K562 (cell line): ENCODE results near the gene MPI. TPM values are rescaled to one million over a fixed set of nuclear protein-coding genes. Genes with fewer than 3 reads are reported as not detected.
A peak's percentile ranks its signal among the peaks of the same experiment; 100 is the strongest.

Experiments used
- BACH1 ChIP-seq: fragments of 200-800 bp; sonication (Bioruptor generic); IDR thresholded peaks from 2 replicates; pipeline ENCODE4 v1.6.1; 2016; ENCODE audit warnings: missing genetic modification characterization, missing compliant biosample characterization
- DNMT1 ChIP-seq: fragments of 450-650 bp; IDR thresholded peaks from 2 replicates; pipeline ENCODE4 v1.6.1; 2016; ENCODE audit warnings: antibody characterized with exemption, mild to moderate bottlenecking
- E2F6 ChIP-seq, 2 experiments: IDR thresholded peaks; 2 replicates each; pipeline ENCODE4 v1.6.1; 2011; ENCODE audit warnings: borderline replicate concordance in 1 of 2, control low read depth in 1 of 2, low read depth in 1 of 2, low read length in 1 of 2, mild to moderate bottlenecking in 1 of 2, mixed read lengths in 1 of 2, moderate library complexity in 1 of 2; ENCODE audit not compliant: insufficient read depth in 1 of 2, insufficient read length in 1 of 2, poor library complexity in 1 of 2, severe bottlenecking in 1 of 2; ENCODE audit errors: extremely low read depth in 1 of 2
- EP400 ChIP-seq: fragments of 450-650 bp; IDR thresholded peaks from 2 replicates; pipeline ENCODE4 v1.6.1; 2017; ENCODE audit warnings: antibody characterized with exemption, mild to moderate bottlenecking, moderate library complexity
- ETV1 ChIP-seq: fragments of 450-650 bp; conservative IDR thresholded peaks from 2 replicates; pipeline ENCODE4 v1.6.1; 2016; ENCODE audit warnings: missing genetic modification characterization, control low read depth, low read depth, missing compliant biosample characterization
- FUS ChIP-seq: fragments of 200-400 bp; formaldehyde crosslinking; optimal IDR thresholded peaks from 2 replicates; pipeline ENCODE3; 2017; ENCODE audit warnings: low read depth, low read length
- GABPA ChIP-seq: fragments of 200-800 bp; sonication (Bioruptor generic); conservative IDR thresholded peaks from 2 replicates; pipeline ENCODE4 v1.6.1; 2016; ENCODE audit warnings: low read depth, missing genetic modification characterization, missing compliant biosample characterization
- MBD1 ChIP-seq: fragments of 250-450 bp; sonication (Bioruptor Pico); IDR thresholded peaks from 2 replicates; pipeline ENCODE4 v1.8.0; 2022; ENCODE audit warnings: inconsistent platforms
- NFE2 ChIP-seq: IDR thresholded peaks from 2 replicates; pipeline ENCODE4 v1.6.1; 2014; ENCODE audit warnings: antibody characterized with exemption, low read depth
- RNF219 ChIP-seq: fragments of 250-450 bp; sonication (Bioruptor Pico); IDR thresholded peaks from 2 replicates; pipeline ENCODE4 v1.5.0; 2022; ENCODE audit warnings: mild to moderate bottlenecking
- SAP30 ChIP-seq: fragments of 200-600 bp; sonication (generic); IDR thresholded peaks from 2 replicates; pipeline ENCODE4 v1.6.1; 2012; ENCODE audit warnings: borderline replicate concordance, low read depth, mild to moderate bottlenecking, moderate library complexity, low read length, control low read depth, inconsistent platforms; ENCODE audit not compliant: insufficient read depth, poor library complexity, severe bottlenecking
- SMAD2 ChIP-seq: fragments of 150-350 bp; IDR thresholded peaks from 2 replicates; pipeline ENCODE4 v1.6.1; 2014; ENCODE audit warnings: low read depth, mild to moderate bottlenecking, low read length
- SMARCA4 ChIP-seq: fragments of 450-650 bp; IDR thresholded peaks from 2 replicates; pipeline ENCODE4 v1.6.1; 2016
- SMARCC2 ChIP-seq: fragments of 450-650 bp; IDR thresholded peaks from 2 replicates; pipeline ENCODE4 v1.6.1; 2017; ENCODE audit warnings: antibody characterized with exemption, moderate library complexity, mild to moderate bottlenecking, low read depth
- TCF7L2 ChIP-seq: fragments of 150-350 bp; IDR thresholded peaks from 2 replicates; pipeline ENCODE4 v1.6.1; 2016; ENCODE audit warnings: low read depth, mild to moderate bottlenecking, low read length, moderate library complexity
- UBTF ChIP-seq, 2 experiments: IDR thresholded peaks; 2 replicates each; pipeline ENCODE4 v1.6.1; 2012; ENCODE audit warnings: improper control_type of control experiment in 2 of 2, low read depth in 2 of 2, low read length in 2 of 2, borderline replicate concordance in 1 of 2
- XRCC5 ChIP-seq: fragments of 200-400 bp; formaldehyde crosslinking; IDR thresholded peaks from 2 replicates; pipeline ENCODE4 v1.6.1; 2017; ENCODE audit warnings: low read depth, mild to moderate bottlenecking, low read length
- ZKSCAN8 ChIP-seq: fragments of 200-800 bp; sonication (Bioruptor generic); IDR thresholded peaks from 2 replicates; pipeline ENCODE4 v1.6.1; 2016; ENCODE audit warnings: missing genetic modification characterization, missing compliant biosample characterization
- ZNF143 ChIP-seq: sonication (generic); formaldehyde crosslinking; IDR thresholded peaks from 2 replicates; pipeline ENCODE4 v1.9.0; 2022; ENCODE audit warnings: mild to moderate bottlenecking, missing genetic modification reagents
- ZNF212 ChIP-seq: fragments of 450-650 bp; formaldehyde crosslinking; IDR thresholded peaks from 2 replicates; pipeline ENCODE4 v1.4.0; 2020; ENCODE audit warnings: mild to moderate bottlenecking
- ZNF41 ChIP-seq: fragments of 250-450 bp; sonication (Bioruptor Pico); conservative IDR thresholded peaks from 2 replicates; pipeline ENCODE4 v1.4.0; 2020; ENCODE audit warnings: mild to moderate bottlenecking
- polyA plus RNA-seq, 8 experiments: library from polyadenylated mRNA; depleted of rRNA in 4 of 8; stranded (reverse) in 5 of 8; unstranded in 3 of 8; fragments of >200 nt; fragmentation: Nextera tagmentation in 2 of 8; fragmentation: Illumina TruSeq in 1 of 8; extraction: Ambion mirVana in 2 of 8; extraction: Trizol in 1 of 8; gene quantifications; 2 replicates each; pipeline versions ENCODE4 v1.2.1 to v1.2.3, GENCODE V29; 2011 to 2014; ENCODE audit warnings: inconsistent platforms in 1 of 8, missing spikeins in 1 of 8
- total RNA-seq, 7 experiments: library from RNA; depleted of rRNA in 6 of 7; stranded (reverse); fragments of >200 nt in 6 of 7; fragmentation: Illumina TruSeq in 2 of 7; extraction: Trizol in 2 of 7; gene quantifications; 2 replicates each; pipeline versions ENCODE4 v1.2.1 to v1.2.3, GENCODE V29; 2011 to 2021; ENCODE audit warnings: low replicate concordance in 1 of 7

Gene MPI
- total and polyA plus RNA-seq, 9 of the 15 experiments (the other 6 are each of a cell fraction or from before 2014, with no cell fraction given) = 30.7 to 105 (median 40.5) TPM

- peak in 1 of 2 experiments; percentile 60; a peak in 1 of 4 replicates for TF ChIP-seq UBTF (IDR thresholded peaks at IDR 0.05; ENCODE audit: borderline replicate concordance in 1 of 2, low read depth in 2 of 2, low read length in 2 of 2)
- peak; percentile 57 for TF ChIP-seq SAP30
- TF ChIP-seq SMARCC2 = no peak
- TF ChIP-seq MBD1 (CRISPR knock-in tag) = no peak
- no peak for TF ChIP-seq RNF219 (CRISPR knock-in tag)
- TF ChIP-seq SMARCA4 = peak; percentile 20; the same call in 1 of the 2 replicates
- TF ChIP-seq ZNF212 (CRISPR knock-in tag) = no peak
- TF ChIP-seq ZNF143 (CRISPR knock-in tag) = no peak
- no peak for TF ChIP-seq TCF7L2
- no peak for TF ChIP-seq DNMT1
- TF ChIP-seq NFE2 = no peak
- TF ChIP-seq SMAD2 = no peak
- TF ChIP-seq ETV1 = 0 out of 2 replicates have a peak, but pooled peaks have one; percentile 35
- TF ChIP-seq ZNF41 (CRISPR knock-in tag) = no peak
- TF ChIP-seq E2F6 (IDR thresholded peaks at IDR 0.05; ENCODE audit: borderline replicate concordance in 1 of 2, extremely low read depth in 1 of 2, insufficient read depth in 1 of 2, insufficient read length in 1 of 2, low read depth in 1 of 2, low read length in 1 of 2, poor library complexity in 1 of 2, severe bottlenecking in 1 of 2) = peak in 1 of 2 experiments; percentile 47
- TF ChIP-seq ZKSCAN8 (CRISPR knock-in tag) = no peak
- no peak for TF ChIP-seq GABPA (tag)
- no peak for TF ChIP-seq BACH1 (tag)
- TF ChIP-seq XRCC5 = 0 out of 2 replicates have a peak, but pooled peaks have one; percentile 5
- TF ChIP-seq FUS = no peak
- TF ChIP-seq EP400 = no peak
Observed at GRCh38 chr15:74937272-74937589, 47.4 kb downstream of the MPI start (continued).
